Measurements from ENCODE around the gene SAP30. TPM values are rescaled to one million over a fixed set of nuclear protein-coding genes. Genes with fewer than 3 reads are reported as not detected.

SAP30 gene
- total and polyA plus RNA-seq, 2 experiments from 2014 or later, result 9.3 to 16.5 TPM

DNA sequence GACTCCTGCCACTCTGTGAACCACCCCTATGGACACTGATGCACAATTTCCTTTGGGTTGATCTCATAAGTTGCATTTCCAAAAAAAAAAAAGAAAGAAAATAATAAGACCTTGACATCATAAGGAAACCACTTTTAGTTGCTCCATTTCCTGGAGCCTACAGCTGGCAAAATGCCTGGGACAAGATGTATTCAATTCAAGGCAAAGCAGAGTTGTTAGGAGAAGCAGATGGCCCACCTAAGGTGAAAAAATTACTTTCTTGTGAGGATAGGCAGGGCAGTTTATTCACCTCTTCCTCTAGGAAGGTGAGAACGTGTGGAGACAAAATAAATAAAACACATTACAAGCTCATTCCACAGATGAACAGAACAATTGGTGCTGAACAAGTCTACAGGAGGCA, 42.3 kb downstream of the SAP30 start:
- Histone ChIP-seq H3K9me2 (ENCODE audit: insufficient read depth) (no peaks in the 10 kb centered on the region), H3K4me3 (no peak overlapping the region), H4K20me1 (replicated peaks; ENCODE audit: insufficient read depth) (no peaks in the 10 kb centered on the region), H3K4me2 (no peak overlapping the region), H3F3A (replicated peaks; ENCODE audit: low read depth) (no peaks in the 10 kb centered on the region; the same call in 1 of the 2 replicates), H3K79me2 (replicated peaks; ENCODE audit: insufficient read depth) (no peaks in the 10 kb centered on the region), H3K27ac (ENCODE audit: low read depth) (no peak overlapping the region), H3K36me3 (ENCODE audit: insufficient read depth) (no peaks in the 10 kb centered on the region), H3K4me1 (ENCODE audit: insufficient read depth) (no peaks in the 10 kb centered on the region), H3K27me3 (ENCODE audit: insufficient read depth) (no peaks in the 10 kb centered on the region), H2AFZ (no peak overlapping the region)
- no peak for ATAC-seq
- H3K36me3 Mint-ChIP-seq (ENCODE audit: low read depth), result no peaks in the 10 kb centered on the region
- H3K4me3 Mint-ChIP-seq, result no peak overlapping the region
- TF ChIP-seq, protein P1, sequence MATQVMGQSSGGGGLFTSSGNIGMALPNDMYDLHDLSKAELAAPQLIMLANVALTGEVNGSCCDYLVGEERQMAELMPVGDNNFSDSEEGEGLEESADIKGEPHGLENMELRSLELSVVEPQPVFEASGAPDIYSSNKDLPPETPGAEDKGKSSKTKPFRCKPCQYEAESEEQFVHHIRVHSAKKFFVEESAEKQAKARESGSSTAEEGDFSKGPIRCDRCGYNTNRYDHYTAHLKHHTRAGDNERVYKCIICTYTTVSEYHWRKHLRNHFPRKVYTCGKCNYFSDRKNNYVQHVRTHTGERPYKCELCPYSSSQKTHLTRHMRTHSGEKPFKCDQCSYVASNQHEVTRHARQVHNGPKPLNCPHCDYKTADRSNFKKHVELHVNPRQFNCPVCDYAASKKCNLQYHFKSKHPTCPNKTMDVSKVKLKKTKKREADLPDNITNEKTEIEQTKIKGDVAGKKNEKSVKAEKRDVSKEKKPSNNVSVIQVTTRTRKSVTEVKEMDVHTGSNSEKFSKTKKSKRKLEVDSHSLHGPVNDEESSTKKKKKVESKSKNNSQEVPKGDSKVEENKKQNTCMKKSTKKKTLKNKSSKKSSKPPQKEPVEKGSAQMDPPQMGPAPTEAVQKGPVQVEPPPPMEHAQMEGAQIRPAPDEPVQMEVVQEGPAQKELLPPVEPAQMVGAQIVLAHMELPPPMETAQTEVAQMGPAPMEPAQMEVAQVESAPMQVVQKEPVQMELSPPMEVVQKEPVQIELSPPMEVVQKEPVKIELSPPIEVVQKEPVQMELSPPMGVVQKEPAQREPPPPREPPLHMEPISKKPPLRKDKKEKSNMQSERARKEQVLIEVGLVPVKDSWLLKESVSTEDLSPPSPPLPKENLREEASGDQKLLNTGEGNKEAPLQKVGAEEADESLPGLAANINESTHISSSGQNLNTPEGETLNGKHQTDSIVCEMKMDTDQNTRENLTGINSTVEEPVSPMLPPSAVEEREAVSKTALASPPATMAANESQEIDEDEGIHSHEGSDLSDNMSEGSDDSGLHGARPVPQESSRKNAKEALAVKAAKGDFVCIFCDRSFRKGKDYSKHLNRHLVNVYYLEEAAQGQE (IDR thresholded peaks at IDR 0.05; ENCODE audit: unreplicated experiment), result no peak
- TF ChIP-seq, protein P2, sequence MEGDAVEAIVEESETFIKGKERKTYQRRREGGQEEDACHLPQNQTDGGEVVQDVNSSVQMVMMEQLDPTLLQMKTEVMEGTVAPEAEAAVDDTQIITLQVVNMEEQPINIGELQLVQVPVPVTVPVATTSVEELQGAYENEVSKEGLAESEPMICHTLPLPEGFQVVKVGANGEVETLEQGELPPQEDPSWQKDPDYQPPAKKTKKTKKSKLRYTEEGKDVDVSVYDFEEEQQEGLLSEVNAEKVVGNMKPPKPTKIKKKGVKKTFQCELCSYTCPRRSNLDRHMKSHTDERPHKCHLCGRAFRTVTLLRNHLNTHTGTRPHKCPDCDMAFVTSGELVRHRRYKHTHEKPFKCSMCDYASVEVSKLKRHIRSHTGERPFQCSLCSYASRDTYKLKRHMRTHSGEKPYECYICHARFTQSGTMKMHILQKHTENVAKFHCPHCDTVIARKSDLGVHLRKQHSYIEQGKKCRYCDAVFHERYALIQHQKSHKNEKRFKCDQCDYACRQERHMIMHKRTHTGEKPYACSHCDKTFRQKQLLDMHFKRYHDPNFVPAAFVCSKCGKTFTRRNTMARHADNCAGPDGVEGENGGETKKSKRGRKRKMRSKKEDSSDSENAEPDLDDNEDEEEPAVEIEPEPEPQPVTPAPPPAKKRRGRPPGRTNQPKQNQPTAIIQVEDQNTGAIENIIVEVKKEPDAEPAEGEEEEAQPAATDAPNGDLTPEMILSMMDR (conservative IDR thresholded peaks at IDR 0.05; ENCODE audit: low read depth in 2 of 2), result no peak
- TF ChIP-seq EZH2 (IDR thresholded peaks at IDR 0.05; ENCODE audit: low read depth, unreplicated experiment) (no peak), CREB1 (CRISPR knock-in tag; IDR thresholded peaks at IDR 0.05; ENCODE audit: low read depth) (no peak), NANOG (IDR thresholded peaks at IDR 0.05; ENCODE audit: borderline replicate concordance) (no peak), POLR2AphosphoS5 (IDR thresholded peaks at IDR 0.05; ENCODE audit: low read depth) (no peak), EZH2phosphoT487 (IDR thresholded peaks at IDR 0.05; ENCODE audit: unreplicated experiment) (no peak), STAT1 (IDR thresholded peaks at IDR 0.05; ENCODE audit: unreplicated experiment) (no peak), ZNF331 (CRISPR knock-in tag; IDR thresholded peaks at IDR 0.05; ENCODE audit: low read depth) (no peak), ZNF114 (CRISPR knock-in tag; IDR thresholded peaks at IDR 0.05) (no peak), JUNB (IDR thresholded peaks at IDR 0.05; ENCODE audit: unreplicated experiment) (no peak)
- TF ChIP-seq, protein P3, sequence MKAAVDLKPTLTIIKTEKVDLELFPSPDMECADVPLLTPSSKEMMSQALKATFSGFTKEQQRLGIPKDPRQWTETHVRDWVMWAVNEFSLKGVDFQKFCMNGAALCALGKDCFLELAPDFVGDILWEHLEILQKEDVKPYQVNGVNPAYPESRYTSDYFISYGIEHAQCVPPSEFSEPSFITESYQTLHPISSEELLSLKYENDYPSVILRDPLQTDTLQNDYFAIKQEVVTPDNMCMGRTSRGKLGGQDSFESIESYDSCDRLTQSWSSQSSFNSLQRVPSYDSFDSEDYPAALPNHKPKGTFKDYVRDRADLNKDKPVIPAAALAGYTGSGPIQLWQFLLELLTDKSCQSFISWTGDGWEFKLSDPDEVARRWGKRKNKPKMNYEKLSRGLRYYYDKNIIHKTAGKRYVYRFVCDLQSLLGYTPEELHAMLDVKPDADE (IDR thresholded peaks at IDR 0.05), result no peak
- TF ChIP-seq, protein P4, sequence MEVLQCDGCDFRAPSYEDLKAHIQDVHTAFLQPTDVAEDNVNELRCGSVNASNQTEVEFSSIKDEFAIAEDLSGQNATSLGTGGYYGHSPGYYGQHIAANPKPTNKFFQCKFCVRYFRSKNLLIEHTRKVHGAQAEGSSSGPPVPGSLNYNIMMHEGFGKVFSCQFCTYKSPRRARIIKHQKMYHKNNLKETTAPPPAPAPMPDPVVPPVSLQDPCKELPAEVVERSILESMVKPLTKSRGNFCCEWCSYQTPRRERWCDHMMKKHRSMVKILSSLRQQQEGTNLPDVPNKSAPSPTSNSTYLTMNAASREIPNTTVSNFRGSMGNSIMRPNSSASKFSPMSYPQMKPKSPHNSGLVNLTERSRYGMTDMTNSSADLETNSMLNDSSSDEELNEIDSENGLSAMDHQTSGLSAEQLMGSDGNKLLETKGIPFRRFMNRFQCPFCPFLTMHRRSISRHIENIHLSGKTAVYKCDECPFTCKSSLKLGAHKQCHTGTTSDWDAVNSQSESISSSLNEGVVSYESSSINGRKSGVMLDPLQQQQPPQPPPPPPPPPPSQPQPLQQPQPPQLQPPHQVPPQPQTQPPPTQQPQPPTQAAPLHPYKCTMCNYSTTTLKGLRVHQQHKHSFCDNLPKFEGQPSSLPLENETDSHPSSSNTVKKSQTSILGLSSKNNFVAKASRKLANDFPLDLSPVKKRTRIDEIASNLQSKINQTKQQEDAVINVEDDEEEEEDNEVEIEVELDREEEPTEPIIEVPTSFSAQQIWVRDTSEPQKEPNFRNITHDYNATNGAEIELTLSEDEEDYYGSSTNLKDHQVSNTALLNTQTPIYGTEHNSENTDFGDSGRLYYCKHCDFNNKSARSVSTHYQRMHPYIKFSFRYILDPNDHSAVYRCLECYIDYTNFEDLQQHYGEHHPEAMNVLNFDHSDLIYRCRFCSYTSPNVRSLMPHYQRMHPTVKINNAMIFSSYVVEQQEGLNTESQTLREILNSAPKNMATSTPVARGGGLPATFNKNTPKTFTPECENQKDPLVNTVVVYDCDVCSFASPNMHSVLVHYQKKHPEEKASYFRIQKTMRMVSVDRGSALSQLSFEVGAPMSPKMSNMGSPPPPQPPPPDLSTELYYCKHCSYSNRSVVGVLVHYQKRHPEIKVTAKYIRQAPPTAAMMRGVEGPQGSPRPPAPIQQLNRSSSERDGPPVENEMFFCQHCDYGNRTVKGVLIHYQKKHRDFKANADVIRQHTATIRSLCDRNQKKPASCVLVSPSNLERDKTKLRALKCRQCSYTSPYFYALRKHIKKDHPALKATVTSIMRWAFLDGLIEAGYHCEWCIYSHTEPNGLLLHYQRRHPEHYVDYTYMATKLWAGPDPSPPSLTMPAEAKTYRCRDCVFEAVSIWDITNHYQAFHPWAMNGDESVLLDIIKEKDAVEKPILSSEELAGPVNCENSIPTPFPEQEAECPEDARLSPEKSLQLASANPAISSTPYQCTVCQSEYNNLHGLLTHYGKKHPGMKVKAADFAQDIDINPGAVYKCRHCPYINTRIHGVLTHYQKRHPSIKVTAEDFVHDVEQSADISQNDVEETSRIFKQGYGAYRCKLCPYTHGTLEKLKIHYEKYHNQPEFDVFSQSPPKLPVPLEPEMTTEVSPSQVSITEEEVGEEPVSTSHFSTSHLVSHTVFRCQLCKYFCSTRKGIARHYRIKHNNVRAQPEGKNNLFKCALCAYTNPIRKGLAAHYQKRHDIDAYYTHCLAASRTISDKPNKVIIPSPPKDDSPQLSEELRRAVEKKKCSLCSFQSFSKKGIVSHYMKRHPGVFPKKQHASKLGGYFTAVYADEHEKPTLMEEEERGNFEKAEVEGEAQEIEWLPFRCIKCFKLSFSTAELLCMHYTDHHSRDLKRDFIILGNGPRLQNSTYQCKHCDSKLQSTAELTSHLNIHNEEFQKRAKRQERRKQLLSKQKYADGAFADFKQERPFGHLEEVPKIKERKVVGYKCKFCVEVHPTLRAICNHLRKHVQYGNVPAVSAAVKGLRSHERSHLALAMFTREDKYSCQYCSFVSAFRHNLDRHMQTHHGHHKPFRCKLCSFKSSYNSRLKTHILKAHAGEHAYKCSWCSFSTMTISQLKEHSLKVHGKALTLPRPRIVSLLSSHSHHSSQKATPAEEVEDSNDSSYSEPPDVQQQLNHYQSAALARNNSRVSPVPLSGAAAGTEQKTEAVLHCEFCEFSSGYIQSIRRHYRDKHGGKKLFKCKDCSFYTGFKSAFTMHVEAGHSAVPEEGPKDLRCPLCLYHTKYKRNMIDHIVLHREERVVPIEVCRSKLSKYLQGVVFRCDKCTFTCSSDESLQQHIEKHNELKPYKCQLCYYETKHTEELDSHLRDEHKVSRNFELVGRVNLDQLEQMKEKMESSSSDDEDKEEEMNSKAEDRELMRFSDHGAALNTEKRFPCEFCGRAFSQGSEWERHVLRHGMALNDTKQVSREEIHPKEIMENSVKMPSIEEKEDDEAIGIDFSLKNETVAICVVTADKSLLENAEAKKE (CRISPR knock-in tag; IDR thresholded peaks at IDR 0.05), result no peak
- peaks cover 7% of the 10 kb centered on the region for H3K27me3 Mint-ChIP-seq (ENCODE audit: insufficient read depth, low read depth, poor library complexity)
- no peaks in the 10 kb centered on the region for H3K9me3 Mint-ChIP-seq
- DNase-seq (ENCODE audit: low spot score), result no peak
- H3K27ac Mint-ChIP-seq, result no peak overlapping the region
- H3K4me1 Mint-ChIP-seq, result no peaks in the 10 kb centered on the region; the same call in 2 of the 3 replicates

Measured in GM23338 (cell line).